CD4-positive, CD25-positive, alpha-beta regulatory T cell (primary cell): ENCODE results near the gene MCC. TPM values are rescaled to one million over a fixed set of nuclear protein-coding genes. Genes with fewer than 3 reads are reported as not detected.

Source experiments
- ATAC-seq, 2 donors: fragments of 150-1000 bp; cut with Tn5 transposase; one replicate each; pipeline ENCODE4 v1.10.0; 2021; ENCODE audit warnings: low read depth in 2 of 2, moderate number of reproducible peaks in 2 of 2, moderate library complexity in 1 of 2
- DNase-seq, 3 donors: peaks; one replicate each; pipeline versions ENCODE4 v3.0.0 to v3.0.0-alpha.2; 2012 to 2022; ENCODE audit warnings: mixed read lengths in 1 of 3
- H3K27ac ChIP-seq: one replicate; pipeline ENCODE4 v1.7.0; 2013; ENCODE audit warnings: mild to moderate bottlenecking, low read length; ENCODE audit not compliant: insufficient read depth, poor library complexity, severe bottlenecking
- H3K27me3 ChIP-seq: one replicate; pipeline ENCODE4 v1.7.0; 2013; ENCODE audit warnings: low read length; ENCODE audit not compliant: control insufficient read depth, insufficient read depth
- H3K36me3 ChIP-seq: one replicate; pipeline ENCODE4 v1.7.0; 2013; ENCODE audit warnings: mild to moderate bottlenecking, low read length, moderate library complexity; ENCODE audit not compliant: control insufficient read depth, insufficient read depth
- H3K4me1 ChIP-seq: 2 replicates; pipeline ENCODE4 v1.7.0; 2013; ENCODE audit warnings: mild to moderate bottlenecking, low read length; ENCODE audit not compliant: insufficient read depth, control insufficient read depth, poor library complexity, severe bottlenecking
- H3K4me3 ChIP-seq: one replicate; pipeline ENCODE4 v1.7.0; 2013; ENCODE audit warnings: low read depth, mild to moderate bottlenecking, low read length, moderate library complexity
- H3K9me3 ChIP-seq, 2 experiments: 1 replicate in 1 of 2; 2 replicates in 1 of 2; pipeline ENCODE4 v1.7.0; 2013; ENCODE audit warnings: low read length in 2 of 2, mild to moderate bottlenecking in 1 of 2, moderate library complexity in 1 of 2; ENCODE audit not compliant: control insufficient read depth in 2 of 2
- H3K27ac Mint-ChIP-seq, 3 donors: one replicate each; pipeline ENCODE4 v1.8.0; 2020 to 2022; ENCODE audit warnings: mild to moderate bottlenecking in 3 of 3, mixed read lengths in 3 of 3, moderate library complexity in 2 of 3
- H3K27me3 Mint-ChIP-seq: one replicate; pipeline ENCODE4 v1.8.0; 2022; ENCODE audit warnings: mild to moderate bottlenecking, mixed read lengths
- H3K36me3 Mint-ChIP-seq: one replicate; pipeline ENCODE4 v1.8.0; 2020; ENCODE audit warnings: mixed read lengths
- H3K4me1 Mint-ChIP-seq, 4 donors: one replicate each; pipeline ENCODE4 v1.8.0; 2020 to 2022; ENCODE audit warnings: mixed read lengths in 4 of 4, mild to moderate bottlenecking in 1 of 4
- H3K4me3 Mint-ChIP-seq, 4 donors: one replicate each; pipeline ENCODE4 v1.8.0; 2020 to 2022; ENCODE audit warnings: mild to moderate bottlenecking in 4 of 4, mixed read lengths in 4 of 4, moderate library complexity in 3 of 4
- H3K9me3 Mint-ChIP-seq, 7 donors: one replicate each; pipeline ENCODE4 v1.8.0; 2020 to 2022; ENCODE audit warnings: mixed read lengths in 7 of 7, mild to moderate bottlenecking in 3 of 7, moderate library complexity in 2 of 7
- polyA plus RNA-seq, 4 donors: library from polyadenylated mRNA; unstranded; fragments of 300-500 nt; fragmentation: Illumina TruSeq; gene quantifications; one replicate each; pipeline ENCODE4 v1.2.3, GENCODE V29; 2021
- total RNA-seq: library from RNA; stranded (reverse); gene quantifications from one replicate; pipeline ENCODE4 v1.2.3, GENCODE V29; 2022

MCC gene
- total RNA-seq = 11.1 TPM
- polyA plus RNA-seq = 1 to 10 TPM in 3 of 4 donors, under 1 TPM in 1; 0.47 to 3.5 (median 2.9) TPM

- Histone ChIP-seq H3K27me3 (peaks cover 61% of the 10 kb centered on the region), H3K27ac (no peak within 1 kb of the TSS), H3K36me3 (peaks cover 4% of the 10 kb centered on the region), H3K4me3 (peak within 1 kb of the TSS; percentile 37), H3K9me3 (peaks cover 21 to 24% of the 10 kb centered on the region in 2 experiments), H3K4me1 (peaks cover 22% of the 10 kb centered on the region)
- Mint-ChIP-seq H3K4me1 (peaks cover 0 to 18% (median 7%) of the 10 kb centered on the region in 4 donors), H3K9me3 (peaks cover 6 to 27% (median 11%) of the 10 kb centered on the region in 7 donors), H3K4me3 (peak within 1 kb of the TSS; percentile 51 to 81 (median 76)), H3K27ac (no peak within 1 kb of the TSS), H3K27me3 (peaks cover 87% of the 10 kb centered on the region), H3K36me3 (peaks cover 4% of the 10 kb centered on the region)
- peak in 1 of 2 donors; percentile 47 for ATAC-seq
- DNase-seq = peak in 1 of 3 donors; percentile 34
Measured at GRCh38 chr5:113487781-113488644, at the start of gene MCC. Gene MCC (minus strand): TSS chr5:113488453.

- Mint-ChIP-seq H3K36me3 (peaks cover 46% of the 10 kb centered on the region), H3K27me3 (no peaks in the 10 kb centered on the region), H3K9me3 (peaks cover 0 to 14% (median 4%) of the 10 kb centered on the region in 7 donors), H3K4me3 (no peak overlapping the region), H3K27ac (no peak overlapping the region), H3K4me1 (peaks cover 5 to 14% (median 9%) of the 10 kb centered on the region in 4 donors)
- Histone ChIP-seq H3K4me1 (no peaks in the 10 kb centered on the region), H3K36me3 (peaks cover 27% of the 10 kb centered on the region), H3K4me3 (no peak overlapping the region), H3K9me3 (peaks cover 5 to 16% of the 10 kb centered on the region in 2 experiments), H3K27ac (no peak overlapping the region), H3K27me3 (no peaks in the 10 kb centered on the region)
- ATAC-seq (no peak), DNase-seq (no peak)
Measured at GRCh38 chr5:113531481-113532159, 43.4 kb upstream of the MCC start.

GRCh38 chr5:113527746-113528145 lies 39.5 kb upstream of the MCC start:
- ATAC-seq (no peak), DNase-seq (no peak)
- Mint-ChIP-seq H3K36me3 (peaks cover 31% of the 10 kb centered on the region), H3K27ac (no peak overlapping the region), H3K27me3 (no peaks in the 10 kb centered on the region), H3K4me3 (no peak overlapping the region), H3K4me1 (peaks cover 23 to 39% (median 37%) of the 10 kb centered on the region in 4 donors), H3K9me3 (peaks cover 0 to 14% (median 4%) of the 10 kb centered on the region in 7 donors)
- no peak overlapping the region for H3K27ac ChIP-seq
- H3K36me3 ChIP-seq = peaks cover 9% of the 10 kb centered on the region
- peaks cover 24% of the 10 kb centered on the region for H3K4me1 ChIP-seq
- H3K9me3 ChIP-seq = peaks cover 5 to 16% of the 10 kb centered on the region in 2 experiments
- H3K27me3 ChIP-seq = no peaks in the 10 kb centered on the region
- no peak overlapping the region for H3K4me3 ChIP-seq

- H3K36me3 Mint-ChIP-seq = peaks cover 31% of the 10 kb centered on the region
- no peak for DNase-seq
- H3K4me1 ChIP-seq = peaks cover 25% of the 10 kb centered on the region
- no peak overlapping the region for H3K4me3 ChIP-seq
- H3K27ac ChIP-seq = no peak overlapping the region
- peaks cover 28 to 46% (median 37%) of the 10 kb centered on the region in 4 donors for H3K4me1 Mint-ChIP-seq
- peaks cover 6% of the 10 kb centered on the region for H3K36me3 ChIP-seq
- H3K27me3 Mint-ChIP-seq = no peaks in the 10 kb centered on the region
- peaks cover 0 to 8% of the 10 kb centered on the region in 2 experiments for H3K9me3 ChIP-seq
- no peaks in the 10 kb centered on the region for H3K27me3 ChIP-seq
- no peak overlapping the region for H3K27ac Mint-ChIP-seq
- peaks cover 0 to 10% (median 4%) of the 10 kb centered on the region in 7 donors for H3K9me3 Mint-ChIP-seq
- no peak overlapping the region for H3K4me3 Mint-ChIP-seq
- ATAC-seq = no peak
Measured at GRCh38 chr5:113526421-113526820, 38.2 kb upstream of the MCC start.

GRCh38 chr5:113524927-113525326 lies 36.7 kb upstream of the MCC start:
- peaks cover 31% of the 10 kb centered on the region for H3K4me1 ChIP-seq
- Mint-ChIP-seq H3K27me3 (no peaks in the 10 kb centered on the region), H3K36me3 (peaks cover 29% of the 10 kb centered on the region), H3K27ac (peak overlapping the region; percentile 52 to 65 (median 64)), H3K4me3 (peak overlapping the region; percentile 11 to 65 (median 48)), H3K4me1 (peaks cover 35 to 59% (median 44%) of the 10 kb centered on the region in 4 donors), H3K9me3 (no peaks in the 10 kb centered on the region)
- peak overlapping the region; percentile 29 for H3K4me3 ChIP-seq
- DNase-seq (peak in 2 of 3 donors; percentile 24 to 53), ATAC-seq (peak; percentile 77 to 87)
- peak overlapping the region; percentile 49 for H3K27ac ChIP-seq
- no peaks in the 10 kb centered on the region for H3K27me3 ChIP-seq
- H3K36me3 ChIP-seq = peaks cover 2% of the 10 kb centered on the region
- H3K9me3 ChIP-seq = no peaks in the 10 kb centered on the region

GRCh38 chr5:113523168-113523567 lies 34.9 kb upstream of the MCC start:
- H3K36me3 ChIP-seq = peaks cover 2% of the 10 kb centered on the region
- no peaks in the 10 kb centered on the region for H3K9me3 ChIP-seq
- Mint-ChIP-seq H3K27ac (peak overlapping the region in 1 of 3 donors; percentile 87), H3K9me3 (no peaks in the 10 kb centered on the region), H3K4me3 (peak overlapping the region; percentile 8 to 41 (median 26)), H3K27me3 (no peaks in the 10 kb centered on the region), H3K4me1 (peaks cover 40 to 65% (median 51%) of the 10 kb centered on the region in 4 donors), H3K36me3 (peaks cover 20% of the 10 kb centered on the region)
- H3K27ac ChIP-seq = peak overlapping the region; percentile 35
- peak in 1 of 2 donors; percentile 44 for ATAC-seq
- peak overlapping the region; percentile 20 for H3K4me3 ChIP-seq
- no peak for DNase-seq
- peaks cover 36% of the 10 kb centered on the region for H3K4me1 ChIP-seq
- H3K27me3 ChIP-seq = no peaks in the 10 kb centered on the region

- peaks cover 45 to 75% (median 52%) of the 10 kb centered on the region in 4 donors for H3K4me1 Mint-ChIP-seq
- peak overlapping the region in 1 of 4 donors; percentile 15 for H3K4me3 Mint-ChIP-seq
- Histone ChIP-seq H3K27ac (no peak overlapping the region), H3K4me1 (peaks cover 39% of the 10 kb centered on the region), H3K27me3 (no peaks in the 10 kb centered on the region), H3K9me3 (no peaks in the 10 kb centered on the region), H3K36me3 (peaks cover 5% of the 10 kb centered on the region), H3K4me3 (no peak overlapping the region)
- ATAC-seq (no peak), DNase-seq (no peak)
- no peaks in the 10 kb centered on the region for H3K27me3 Mint-ChIP-seq
- no peaks in the 10 kb centered on the region for H3K9me3 Mint-ChIP-seq
- no peak overlapping the region for H3K27ac Mint-ChIP-seq
- H3K36me3 Mint-ChIP-seq = peaks cover 25% of the 10 kb centered on the region
Measured at GRCh38 chr5:113520899-113521298, 32.6 kb upstream of the MCC start.
